NAMALWA (cell line): ENCODE measurements around the gene RIMS4.

Experiments
- DNase-seq: peaks from one replicate; pipeline ENCODE4 v3.0.0-alpha.2; 2015; ENCODE audit warnings: low spot score

RIMS4 gene

GRCh38 chr20:44762466-44763140 lies 47.7 kb downstream of the RIMS4 start:
- no peak for DNase-seq

DNA sequence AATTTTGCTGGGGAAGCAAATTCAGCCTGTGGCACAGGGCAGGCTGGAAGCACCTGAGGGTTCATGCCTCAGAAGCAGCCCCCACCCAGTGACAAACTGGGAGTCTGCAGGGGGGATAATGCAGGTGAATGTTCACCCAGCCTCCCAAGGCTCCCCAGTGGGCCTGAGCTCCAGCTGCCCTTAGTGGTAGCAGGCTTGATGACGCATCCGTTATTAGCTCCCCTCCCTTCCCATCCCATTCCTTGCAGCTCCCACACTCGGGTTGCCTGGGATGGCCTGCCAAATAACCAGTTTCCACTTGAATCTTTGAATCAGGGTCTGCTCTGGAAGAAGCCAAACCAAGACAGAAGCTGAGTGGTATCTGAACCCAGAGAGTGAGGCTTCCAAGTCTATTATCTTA lies 48.9 kb downstream of the RIMS4 start:
- DNase-seq, result no peak

DNA sequence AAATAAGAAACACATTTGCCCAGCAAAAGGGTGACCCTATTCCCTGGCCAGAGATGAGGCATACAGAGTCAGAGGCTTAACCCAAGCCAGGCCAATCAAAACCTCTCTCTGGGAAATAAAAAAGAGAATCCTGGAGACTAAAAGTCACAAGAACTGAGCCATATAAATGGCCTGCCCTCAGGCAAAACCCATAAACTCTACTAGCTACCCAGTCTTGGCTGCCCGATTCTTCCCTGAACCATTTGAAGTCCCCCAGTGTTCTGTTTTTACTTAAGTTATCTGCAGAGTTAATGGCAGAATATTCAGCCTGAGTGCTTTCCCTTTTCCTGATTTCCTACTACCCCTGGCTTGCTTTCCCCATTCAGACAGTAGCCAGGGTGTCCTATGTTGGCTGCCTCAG lies 50.8 kb downstream of the RIMS4 start:
- no peak for DNase-seq

GRCh38 chr20:44758247-44759101 lies 51.9 kb downstream of the RIMS4 start:
- DNase-seq, result no peak

- no peak for DNase-seq
Observed at GRCh38 chr20:44756956-44757355, 53.4 kb downstream of the RIMS4 start.

- peak; percentile 43 for DNase-seq
Observed at GRCh38 chr20:44756011-44756688, 54.2 kb downstream of the RIMS4 start.

DNA sequence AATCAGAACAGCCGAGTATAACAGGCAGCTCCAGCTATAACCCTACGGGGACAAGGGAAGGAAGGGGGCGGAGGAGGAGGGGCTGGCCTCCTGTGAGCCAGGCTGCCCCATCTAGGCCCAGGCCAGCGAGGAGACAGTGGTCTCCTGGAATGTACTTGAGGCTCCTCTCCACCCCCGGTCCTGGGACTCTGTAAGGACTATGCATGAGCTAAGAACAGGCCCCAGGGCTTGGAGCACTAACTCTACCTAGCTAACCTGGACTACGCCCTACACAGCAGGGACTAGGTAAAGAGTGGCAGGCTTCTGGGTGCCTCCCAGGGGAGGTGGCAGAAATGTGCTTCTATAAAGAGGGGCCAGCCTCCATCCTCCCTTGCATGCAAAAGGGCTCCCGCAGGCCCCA lies 55.8 kb downstream of the RIMS4 start:
- DNase-seq, result no peak

DNA sequence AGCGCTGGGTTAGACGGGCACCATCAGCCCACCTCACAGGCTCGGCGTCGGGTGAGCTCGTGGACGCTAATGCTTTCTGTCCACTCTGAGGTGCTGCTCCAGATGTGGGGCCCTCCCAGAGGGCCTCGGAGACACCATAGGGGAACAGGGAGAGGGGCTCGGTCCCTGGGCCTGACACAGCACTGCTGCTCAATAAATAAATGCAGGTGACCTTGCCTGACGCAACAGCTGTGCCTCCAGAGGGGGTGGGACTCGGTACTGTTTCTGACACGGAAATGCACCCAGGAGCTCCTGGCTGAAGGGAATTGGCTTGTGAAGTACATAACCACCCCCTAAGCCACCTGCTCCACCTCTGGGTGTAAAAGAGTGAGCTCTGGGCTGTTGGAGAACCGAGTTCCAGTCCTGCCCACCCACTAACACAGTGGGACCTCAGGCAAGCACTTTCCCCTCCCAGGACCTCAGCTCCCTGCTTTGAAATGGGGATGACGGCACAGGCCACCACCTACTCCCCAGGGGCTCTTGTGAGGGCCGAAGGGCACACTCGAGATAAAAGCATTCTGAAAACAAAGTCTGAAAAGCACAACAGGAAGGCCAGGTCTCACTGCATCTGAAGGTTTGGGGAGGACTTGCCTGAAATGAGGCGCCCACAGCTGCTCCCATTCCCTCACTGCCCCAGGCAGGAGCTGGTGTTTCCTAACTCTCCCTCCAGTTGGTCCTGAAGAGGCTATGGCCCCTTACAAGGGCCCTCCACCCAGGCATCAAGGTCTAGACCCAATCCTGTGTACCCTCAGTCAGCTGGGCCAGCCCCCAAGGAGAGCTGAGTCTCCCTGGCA lies 58.0 kb downstream of the RIMS4 start:
- no peak for DNase-seq

GRCh38 chr20:44750081-44750805 lies 60.1 kb downstream of the RIMS4 start:
- DNase-seq, result no peak

- peak; percentile 68 for DNase-seq
Observed at GRCh38 chr20:44748005-44748370, 62.4 kb downstream of the RIMS4 start.

GRCh38 chr20:44747166-44748004 lies 63.0 kb downstream of the RIMS4 start:
- peak; percentile 87 for DNase-seq

- no peak for DNase-seq
Observed at GRCh38 chr20:44746367-44747165, 63.8 kb downstream of the RIMS4 start.

- no peak for DNase-seq
Observed at GRCh38 chr20:44745598-44746366, 64.6 kb downstream of the RIMS4 start, which contains the start of gene KCNK15. TSS of gene KCNK15 (plus strand) at chr20:44745865. CDS start at chr20:44745911, 46 bp downstream.

GRCh38 chr20:44745122-44745597 lies 65.2 kb downstream of the RIMS4 start:
- DNase-seq, result no peak

GRCh38 chr20:44743916-44744655 lies 66.3 kb downstream of the RIMS4 start:
- no peak for DNase-seq

- no peak for DNase-seq
Observed at GRCh38 chr20:44743080-44743701, 67.2 kb downstream of the RIMS4 start.
